ENCODE measurements around the gene GGA3. TPM values are rescaled to one million over a fixed set of nuclear protein-coding genes. Genes with fewer than 3 reads are reported as not detected.

Gene GGA3
- total RNA-seq, 2 experiments from 2014 or later, result 68.5 to 70.7 TPM

Other genes with a start within 250 kb of the GGA3 start
- 10 to 100 TPM; 57.7 TPM for gene MRPL58, start 248.9 kb downstream of the GGA3 start, total RNA-seq
- 100 to 1,000 TPM; 249 to 261 TPM for gene ATP5PD, start 214.6 kb downstream of the GGA3 start, total RNA-seq
- gene KCTD2, start 214.4 kb downstream of the GGA3 start, total RNA-seq, result 10 to 100 TPM; 20.6 to 23.3 TPM
- 1 to 10 TPM; 6.7 to 7.7 TPM for gene SLC16A5, start 173.7 kb downstream of the GGA3 start, total RNA-seq
- gene ARMC7, start 151.6 kb downstream of the GGA3 start, total RNA-seq, result 1 to 10 TPM; 6.5 to 8.2 TPM
- gene NT5C, start 129.9 kb downstream of the GGA3 start, total RNA-seq, result 10 to 100 TPM; 65.2 to 70.8 TPM
- 100 to 1,000 TPM; 263 to 267 TPM for gene JPT1, start 107.1 kb downstream of the GGA3 start, total RNA-seq
- gene SUMO2, start 78.6 kb downstream of the GGA3 start, total RNA-seq, result 100 to 1,000 TPM; 610 to 612 TPM
- 100 to 1,000 TPM; 125 to 132 TPM for gene NUP85, start 55.9 kb downstream of the GGA3 start, total RNA-seq
- gene MRPS7, start 273 bp upstream of the GGA3 start, total RNA-seq, result 10 to 100 TPM; 72.9 to 76.1 TPM
- 10 to 100 TPM; 50.2 to 57.2 TPM for gene MIF4GD, start 9.6 kb upstream of the GGA3 start, total RNA-seq
- 10 to 100 TPM; 57.9 to 62.3 TPM for gene SLC25A19, start 27.8 kb upstream of the GGA3 start, total RNA-seq
- 100 to 1,000 TPM; 174 to 182 TPM for gene GRB2, start 144.1 kb upstream of the GGA3 start, total RNA-seq
- gene TMEM94, start 195.0 kb upstream of the GGA3 start, total RNA-seq, result 10 to 100 TPM; 51.4 to 53.0 TPM

Measured in activated CD4-positive, alpha-beta memory T cell treated with anti-CD3 and anti-CD28 coated beads for 36 hours (primary cell).